Eye (tissue), 1 donor: ENCODE results near the gene PRX.
"Not testable (repeated sequence)": the region's sequence is repeated elsewhere in the genome, so short reads cannot be mapped to it uniquely, and the experiment has no call there.

ENCODE experiments used
- DNase-seq: peaks from one replicate; pipeline ENCODE4 v3.0.0-alpha.2; 2015

Gene PRX, protein sequence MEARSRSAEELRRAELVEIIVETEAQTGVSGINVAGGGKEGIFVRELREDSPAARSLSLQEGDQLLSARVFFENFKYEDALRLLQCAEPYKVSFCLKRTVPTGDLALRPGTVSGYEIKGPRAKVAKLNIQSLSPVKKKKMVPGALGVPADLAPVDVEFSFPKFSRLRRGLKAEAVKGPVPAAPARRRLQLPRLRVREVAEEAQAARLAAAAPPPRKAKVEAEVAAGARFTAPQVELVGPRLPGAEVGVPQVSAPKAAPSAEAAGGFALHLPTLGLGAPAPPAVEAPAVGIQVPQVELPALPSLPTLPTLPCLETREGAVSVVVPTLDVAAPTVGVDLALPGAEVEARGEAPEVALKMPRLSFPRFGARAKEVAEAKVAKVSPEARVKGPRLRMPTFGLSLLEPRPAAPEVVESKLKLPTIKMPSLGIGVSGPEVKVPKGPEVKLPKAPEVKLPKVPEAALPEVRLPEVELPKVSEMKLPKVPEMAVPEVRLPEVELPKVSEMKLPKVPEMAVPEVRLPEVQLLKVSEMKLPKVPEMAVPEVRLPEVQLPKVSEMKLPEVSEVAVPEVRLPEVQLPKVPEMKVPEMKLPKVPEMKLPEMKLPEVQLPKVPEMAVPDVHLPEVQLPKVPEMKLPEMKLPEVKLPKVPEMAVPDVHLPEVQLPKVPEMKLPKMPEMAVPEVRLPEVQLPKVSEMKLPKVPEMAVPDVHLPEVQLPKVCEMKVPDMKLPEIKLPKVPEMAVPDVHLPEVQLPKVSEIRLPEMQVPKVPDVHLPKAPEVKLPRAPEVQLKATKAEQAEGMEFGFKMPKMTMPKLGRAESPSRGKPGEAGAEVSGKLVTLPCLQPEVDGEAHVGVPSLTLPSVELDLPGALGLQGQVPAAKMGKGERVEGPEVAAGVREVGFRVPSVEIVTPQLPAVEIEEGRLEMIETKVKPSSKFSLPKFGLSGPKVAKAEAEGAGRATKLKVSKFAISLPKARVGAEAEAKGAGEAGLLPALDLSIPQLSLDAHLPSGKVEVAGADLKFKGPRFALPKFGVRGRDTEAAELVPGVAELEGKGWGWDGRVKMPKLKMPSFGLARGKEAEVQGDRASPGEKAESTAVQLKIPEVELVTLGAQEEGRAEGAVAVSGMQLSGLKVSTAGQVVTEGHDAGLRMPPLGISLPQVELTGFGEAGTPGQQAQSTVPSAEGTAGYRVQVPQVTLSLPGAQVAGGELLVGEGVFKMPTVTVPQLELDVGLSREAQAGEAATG (N-terminal part only)

DNA sequence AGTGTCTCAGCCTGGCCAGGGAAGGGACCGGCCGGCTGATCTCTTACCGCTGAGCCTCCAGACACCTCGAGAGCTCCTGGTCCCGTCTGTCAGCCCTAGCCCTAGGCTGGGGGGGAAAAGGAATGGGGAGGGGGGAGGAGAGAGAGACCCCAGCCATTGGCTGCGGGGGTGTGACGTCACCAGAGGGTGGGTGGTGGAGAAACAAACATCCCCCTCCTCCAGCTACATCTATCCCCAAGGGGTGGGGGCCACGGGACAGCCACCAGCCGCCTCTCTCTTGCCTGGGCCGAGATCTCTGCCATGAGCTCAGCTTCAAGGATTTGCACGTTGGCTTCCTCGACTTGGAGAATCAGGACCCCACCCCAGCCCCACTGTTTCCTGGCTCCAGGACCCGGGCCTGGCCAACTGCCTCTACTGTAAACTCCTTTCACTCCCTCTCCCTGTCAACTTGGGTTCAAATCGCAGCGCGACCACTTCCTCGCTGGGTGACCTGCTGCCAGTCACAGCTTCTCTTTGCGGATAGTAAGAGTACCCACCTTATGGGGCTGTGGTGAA lies at the start of gene PRX:
PRX (minus strand) TSS at position 88 of the 555 bp plus-strand sequence. CDS start 5,446 bp downstream, outside the sequence.
- peak; percentile 59 for DNase-seq

DNA sequence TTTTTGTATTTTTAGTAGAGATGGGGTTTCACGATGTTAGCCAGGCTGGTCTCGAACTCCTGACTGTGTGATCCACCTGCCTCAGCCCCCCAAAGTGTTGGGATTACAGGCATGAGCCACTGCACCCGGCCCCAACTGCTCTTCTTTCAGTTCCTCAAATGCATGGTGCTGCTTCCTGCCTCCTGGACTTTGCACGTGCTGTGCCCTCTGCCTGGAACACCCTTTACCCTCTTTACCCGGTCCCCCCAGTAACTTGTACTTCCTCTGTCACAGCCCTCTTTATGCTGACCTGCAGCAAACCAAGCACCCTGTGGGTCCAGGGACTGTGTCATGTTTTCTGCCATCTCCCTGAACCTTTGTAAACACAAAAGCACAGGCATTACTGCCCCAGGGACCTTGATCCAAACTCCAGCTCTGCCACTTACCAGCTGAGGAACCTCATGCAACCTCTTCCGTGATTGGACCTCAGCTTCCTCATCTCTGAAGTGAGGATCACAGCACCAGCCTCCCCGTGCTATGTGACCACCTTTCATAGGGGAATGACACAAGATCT lies 48.6 kb upstream of the PRX start:
- no peak for DNase-seq

DNA sequence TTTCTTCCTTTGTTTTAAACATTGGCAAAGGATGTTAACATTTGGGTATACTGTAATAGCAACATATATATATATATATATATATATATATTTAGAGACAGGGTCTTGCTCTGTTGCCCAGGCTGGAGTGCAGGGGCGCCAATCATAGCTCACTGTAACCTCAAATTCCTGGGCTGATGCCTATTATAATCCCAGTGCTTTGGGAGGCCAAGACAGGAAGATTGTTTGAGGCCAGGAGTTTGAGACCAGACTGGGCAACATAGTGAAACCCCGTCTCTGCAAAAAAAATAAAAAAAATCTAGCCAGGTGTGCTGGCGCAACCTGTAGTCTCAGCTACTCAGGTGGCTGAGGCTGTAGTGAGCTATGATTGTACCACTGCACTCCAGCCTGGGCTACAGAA lies 47.0 kb upstream of the PRX start:
- no peak for DNase-seq

DNA sequence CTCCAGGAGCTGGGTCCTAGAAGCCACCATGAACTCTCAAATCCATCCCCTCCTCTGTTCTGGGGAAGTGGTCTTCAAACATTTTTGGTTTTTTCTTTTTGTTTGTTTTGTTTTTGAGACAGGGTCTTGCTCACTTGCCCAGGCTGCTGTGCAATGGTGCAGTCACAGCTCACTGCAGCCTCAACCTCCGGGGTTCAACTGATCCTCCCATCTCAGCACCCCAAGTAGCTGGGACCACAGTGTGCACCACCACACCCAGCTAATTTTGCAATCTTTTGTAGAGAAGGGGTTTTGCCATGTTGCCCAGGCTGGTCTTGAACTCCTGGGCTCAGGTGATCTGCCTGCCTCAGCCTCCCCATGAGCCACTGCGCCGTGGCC lies 45.4 kb upstream of the PRX start:
- no peak for DNase-seq

DNA sequence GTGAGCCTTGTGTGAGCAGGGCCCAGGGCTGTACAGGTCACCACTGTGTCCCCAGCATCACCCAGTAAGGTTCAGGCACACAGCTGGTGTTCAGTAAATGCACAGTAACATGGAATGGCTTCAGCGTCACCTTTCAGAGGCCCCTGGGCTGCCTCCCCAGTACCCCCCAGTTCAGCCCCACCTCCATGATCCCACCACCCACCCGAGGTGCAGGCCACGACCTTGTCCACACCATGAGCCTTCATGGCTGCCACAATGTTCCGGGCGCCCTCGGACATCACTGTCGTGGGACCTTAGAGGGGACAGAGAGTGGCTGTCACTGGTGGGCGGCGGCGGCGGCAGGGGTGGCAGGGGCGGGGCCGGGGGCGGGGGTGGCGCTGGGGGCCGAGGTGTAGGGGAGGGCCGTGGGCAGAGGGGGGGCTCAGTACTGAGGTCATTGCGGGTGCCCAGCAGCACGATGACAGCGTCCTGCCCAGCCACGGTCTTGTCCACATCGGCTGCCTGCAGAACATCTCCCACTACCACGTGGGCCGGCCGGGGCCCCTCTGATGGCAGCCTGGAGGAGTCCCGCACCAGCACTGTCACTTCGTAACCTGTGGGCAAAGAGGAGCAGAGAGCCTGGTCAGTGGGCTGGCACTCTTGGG lies 44.9 kb upstream of the PRX start:
- no peak for DNase-seq

DNA sequence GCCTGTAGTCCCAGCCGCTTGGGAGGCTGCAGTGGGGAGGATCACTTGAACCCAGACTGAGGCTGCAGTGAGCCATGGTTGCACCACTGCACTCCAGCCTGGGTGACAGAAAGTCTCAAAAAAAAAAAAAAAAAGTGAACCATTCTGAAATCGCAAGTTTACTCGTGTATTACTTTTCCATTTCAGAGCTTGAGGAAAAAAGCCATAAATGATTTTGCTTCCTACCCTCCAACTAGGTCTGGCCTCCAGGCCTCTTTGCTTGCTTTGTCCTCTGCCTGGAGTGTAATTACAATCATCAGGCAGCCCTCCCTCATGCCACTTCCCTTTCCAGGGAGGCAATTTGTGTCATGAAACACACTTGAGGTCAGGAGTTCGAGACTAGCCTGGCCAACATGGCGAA lies 43.9 kb upstream of the PRX start:
- no peak for DNase-seq

DNA sequence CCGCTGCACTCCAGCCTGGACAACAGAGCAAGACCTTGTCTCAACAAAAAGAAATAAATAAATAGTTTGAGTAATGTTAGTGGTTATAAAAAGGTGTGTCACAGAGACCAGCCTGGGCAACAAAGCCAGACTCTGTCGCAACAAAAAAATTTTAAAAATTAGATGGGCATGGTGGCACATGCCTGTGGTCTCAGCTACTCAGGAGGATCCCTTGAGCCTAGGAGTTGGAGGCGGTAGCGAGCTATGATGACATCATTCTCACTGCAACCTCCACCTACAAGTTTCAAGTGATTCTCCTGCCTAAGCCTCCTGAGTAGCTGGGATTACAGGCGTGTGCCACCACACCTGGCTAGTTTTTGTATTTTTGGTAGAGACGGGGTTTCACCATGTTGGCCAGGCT lies 40.8 kb upstream of the PRX start:
- DNase-seq = not testable (repeated sequence)

DNA sequence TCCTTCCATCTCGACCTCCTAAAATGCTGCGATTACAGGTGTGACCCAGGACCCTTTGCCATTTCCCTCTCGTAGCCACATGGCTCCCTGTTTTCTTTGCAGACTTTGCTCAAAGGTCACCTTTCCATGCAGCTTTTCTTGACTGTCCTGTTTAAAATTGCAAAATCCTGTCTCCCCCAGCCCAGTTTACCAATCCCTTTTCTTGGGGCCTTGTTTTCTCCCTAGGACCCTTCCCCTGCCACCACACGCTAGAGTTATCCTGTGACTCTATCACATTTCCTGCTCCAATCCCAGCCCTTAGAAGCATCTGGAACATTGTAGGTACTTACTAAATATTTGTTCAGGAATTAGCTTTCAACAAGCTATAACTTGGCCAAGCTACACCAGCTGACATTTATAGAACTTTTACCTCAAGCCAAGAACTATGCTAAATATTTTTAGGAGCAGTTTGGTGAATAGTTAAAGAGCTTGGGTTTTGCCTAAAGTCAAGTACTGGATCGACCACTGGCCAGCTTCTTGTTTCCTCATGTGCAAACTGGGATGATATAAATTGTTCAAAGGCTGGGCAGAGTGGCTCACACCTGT lies 40.1 kb upstream of the PRX start:
- no peak for DNase-seq

DNA sequence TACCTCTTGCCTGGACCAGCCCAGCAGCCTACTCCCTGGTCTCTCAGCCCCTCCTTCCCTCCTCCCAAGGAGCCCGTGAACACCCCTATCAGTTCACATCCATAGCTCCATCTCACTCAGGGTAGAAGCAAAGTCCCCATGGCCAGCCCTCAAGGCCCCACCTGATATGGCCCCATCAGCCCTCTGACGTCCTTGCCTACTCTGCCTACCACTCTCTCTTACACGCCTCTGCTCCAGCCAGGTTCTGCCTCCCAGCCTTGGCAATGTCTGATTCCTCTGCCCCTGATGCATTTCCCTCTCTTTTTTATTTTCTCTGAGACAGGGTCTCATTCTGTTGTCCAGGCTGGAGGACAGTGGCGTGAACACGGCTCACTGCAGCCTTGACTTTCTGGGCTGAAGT lies 38.8 kb upstream of the PRX start:
- no peak for DNase-seq

DNA sequence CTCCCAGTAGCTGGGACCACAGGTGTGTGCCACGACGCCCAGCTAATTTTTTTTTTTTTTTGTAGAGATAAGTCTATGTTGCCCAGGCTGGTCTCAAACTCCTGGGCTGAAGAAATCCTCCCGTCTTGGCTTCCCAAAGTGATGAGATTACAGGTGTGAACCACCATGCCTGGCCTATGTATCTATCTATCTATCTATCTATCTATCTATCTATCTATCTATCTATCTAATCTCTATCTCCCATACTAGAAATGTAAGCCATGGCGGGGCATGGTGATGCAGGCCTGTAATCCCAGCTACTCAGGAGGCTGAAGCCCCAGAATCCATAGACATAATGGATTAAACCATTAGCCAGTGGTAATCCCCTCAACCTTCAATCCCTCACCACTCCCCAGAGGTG lies 37.5 kb upstream of the PRX start:
- no peak for DNase-seq

DNA sequence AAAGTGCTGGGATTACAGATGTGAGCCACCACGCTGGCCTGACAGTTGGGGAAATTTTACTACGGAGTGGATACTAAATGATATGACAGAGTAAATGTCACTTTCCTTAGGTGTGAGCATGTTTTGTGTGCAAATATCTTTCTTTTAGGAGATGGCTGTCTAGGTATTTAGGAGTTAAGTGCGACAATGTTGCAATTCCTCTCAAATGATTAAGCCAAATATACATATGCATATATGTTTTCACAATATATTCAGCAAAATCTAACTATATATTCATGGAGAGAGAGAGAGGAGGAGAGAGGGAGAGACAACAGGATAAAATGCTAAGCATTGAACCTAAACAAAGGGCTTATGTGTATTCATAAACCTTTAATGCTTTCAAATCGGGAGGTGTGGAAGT lies 36.3 kb upstream of the PRX start:
- DNase-seq = no peak

DNA sequence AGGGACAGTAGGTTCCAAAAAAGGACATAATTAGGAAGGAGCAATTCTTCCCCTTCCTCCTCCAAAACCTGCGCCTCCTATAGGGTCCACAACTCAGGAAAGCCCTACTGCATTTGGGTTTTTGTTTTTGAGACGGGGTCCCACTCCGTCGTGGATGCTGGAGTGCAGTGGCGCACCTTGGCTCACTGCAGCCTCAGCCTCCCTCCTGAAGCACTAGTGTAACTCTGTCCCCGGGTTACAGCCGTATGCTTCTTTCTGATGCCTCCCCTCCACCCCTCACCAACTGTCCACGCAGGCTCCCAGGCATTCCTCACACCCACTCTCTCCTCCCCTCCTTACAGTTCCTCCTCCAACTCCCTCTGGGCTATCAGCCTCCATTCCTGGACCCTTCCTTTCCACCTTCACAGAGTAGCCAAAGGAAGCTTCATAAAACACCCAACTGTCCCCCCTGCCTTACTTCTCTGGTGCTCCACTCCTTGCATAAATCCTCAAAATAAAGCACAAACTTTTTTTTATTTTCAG lies 33.1 kb upstream of the PRX start:
- DNase-seq = no peak

DNA sequence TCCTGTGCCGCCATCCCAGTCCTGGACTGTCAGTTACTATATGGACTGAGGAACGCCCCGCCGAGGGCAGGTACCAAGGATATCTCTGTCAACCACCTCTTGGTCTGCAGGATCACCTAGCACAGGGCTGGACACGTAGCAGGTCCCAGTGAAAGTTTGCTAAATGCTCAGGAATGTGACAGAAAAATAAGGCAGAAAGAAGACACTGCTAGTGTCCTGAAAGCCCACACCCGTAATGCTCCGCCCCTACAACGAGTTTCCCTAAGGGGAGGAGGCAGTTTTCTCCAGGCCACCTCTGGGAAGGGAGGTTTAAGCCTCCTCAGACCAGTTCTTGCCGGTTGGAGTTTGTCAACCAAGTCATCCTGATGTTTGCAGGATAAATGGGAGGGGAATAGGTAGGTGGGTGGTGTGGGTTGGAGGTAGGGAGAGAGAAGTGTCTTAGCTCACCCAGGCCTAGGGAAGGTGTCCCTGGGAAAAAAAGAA lies 32.6 kb upstream of the PRX start:
- no peak for DNase-seq

DNA sequence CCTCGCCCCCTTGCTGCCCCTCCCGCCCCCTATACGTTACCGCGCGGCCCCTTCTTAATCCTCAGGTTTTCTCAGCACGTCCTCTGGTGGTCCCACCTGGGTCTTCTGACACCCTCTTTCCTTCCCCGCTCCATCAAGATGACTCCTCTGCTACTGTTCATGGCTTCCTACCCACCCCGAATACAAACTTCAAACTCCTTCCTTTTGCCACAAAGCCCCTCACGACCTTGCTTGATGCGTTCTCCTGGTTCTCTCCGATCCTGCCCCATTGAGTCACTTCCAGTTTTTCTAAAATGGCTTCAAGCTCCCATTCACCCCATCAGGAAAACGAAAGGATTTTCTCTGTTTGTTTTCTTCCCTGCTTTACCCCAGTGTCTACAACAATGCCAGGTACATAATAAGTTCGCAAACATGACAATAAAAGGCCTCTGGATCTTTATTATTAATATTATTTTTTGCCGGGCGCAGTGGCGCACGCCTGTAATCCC lies 31.7 kb upstream of the PRX start:
- DNase-seq = no peak

DNA sequence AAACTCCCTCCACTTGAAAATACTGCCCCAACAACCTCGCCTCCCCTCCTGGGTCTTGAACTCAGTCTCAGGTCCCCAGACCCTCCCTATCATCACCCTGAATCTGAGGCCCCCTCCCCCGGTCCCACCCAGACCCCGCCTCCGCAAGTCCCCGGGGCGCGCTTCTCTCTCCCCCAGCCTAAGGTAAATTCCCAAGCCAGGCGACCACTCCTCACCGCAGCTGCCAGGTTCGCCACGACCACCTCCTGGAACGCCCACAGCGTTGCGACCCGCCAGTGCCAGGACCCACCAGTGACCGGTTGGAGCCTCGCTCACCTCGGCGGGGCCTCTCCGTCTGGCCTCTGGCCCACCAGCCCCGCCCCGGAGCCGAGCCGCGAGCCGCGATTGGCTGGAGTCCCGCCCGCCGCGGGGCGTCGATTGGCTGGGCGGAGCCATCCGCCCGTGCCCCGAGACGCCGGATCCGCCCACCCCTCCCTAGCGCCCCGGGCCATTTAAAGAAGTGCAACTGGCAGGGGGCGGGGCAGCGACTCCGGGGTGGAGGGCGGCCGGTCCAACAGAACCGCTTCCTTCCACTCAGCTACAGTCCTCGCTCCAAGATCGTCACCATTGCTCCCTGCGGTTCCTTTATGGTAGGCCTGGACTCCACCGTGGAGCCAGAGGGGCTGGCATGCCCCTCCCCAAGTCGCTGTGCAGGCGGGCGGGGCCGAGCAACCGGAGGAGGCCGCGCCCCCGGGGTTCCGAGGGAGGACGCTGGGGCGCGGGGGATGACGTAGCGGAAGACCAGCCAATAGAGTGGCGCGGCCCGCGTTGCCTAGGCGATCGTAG lies 31.0 kb upstream of the PRX start, which contains the start of gene SERTAD3:
SERTAD3 (minus strand) TSS at position 336 of the 825 bp plus-strand sequence. CDS start 2,255 bp downstream, outside the sequence.
- peak; percentile 99 for DNase-seq

DNA sequence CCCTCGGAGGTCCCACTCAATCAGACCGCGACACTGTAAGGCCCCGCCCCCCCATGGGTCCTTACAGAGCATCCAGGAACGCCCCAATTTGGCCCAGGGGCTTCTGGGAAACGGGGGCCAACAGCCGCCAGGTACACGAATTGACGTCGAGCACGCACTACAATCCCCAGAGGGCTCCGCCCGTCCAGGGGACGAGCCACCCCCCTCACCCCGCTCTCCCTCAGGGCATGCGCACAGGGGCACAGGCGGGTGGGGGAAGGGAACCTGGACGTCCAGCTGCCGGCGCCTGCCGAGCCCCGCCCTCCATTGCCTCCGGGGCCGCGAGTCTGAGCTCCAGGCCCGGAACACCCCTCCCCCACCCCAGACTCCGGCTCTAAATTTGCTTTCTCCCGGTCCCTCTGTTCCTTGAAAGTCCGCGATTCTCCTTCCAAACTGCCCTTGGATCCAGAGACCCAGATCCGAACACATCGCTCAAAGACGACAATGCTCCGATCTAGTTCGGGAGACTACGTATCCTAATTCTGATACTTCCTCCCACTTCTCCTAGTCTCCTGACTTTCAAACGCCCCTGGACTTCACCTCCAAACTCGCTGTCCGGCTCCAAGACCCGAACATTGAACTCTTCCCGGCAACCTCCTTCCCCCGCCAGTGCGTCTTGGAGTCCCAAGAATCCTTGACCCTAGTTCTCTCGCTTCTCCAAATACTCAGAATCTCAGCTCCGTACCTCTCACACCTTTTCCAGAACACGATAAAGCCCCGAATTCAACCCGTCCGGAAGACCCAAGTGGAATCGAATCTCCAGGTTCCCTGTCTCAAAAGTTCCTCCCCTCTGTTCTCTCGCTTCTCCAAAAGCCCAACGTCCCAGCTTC lies 30.2 kb upstream of the PRX start:
- peak; percentile 100 for DNase-seq

DNA sequence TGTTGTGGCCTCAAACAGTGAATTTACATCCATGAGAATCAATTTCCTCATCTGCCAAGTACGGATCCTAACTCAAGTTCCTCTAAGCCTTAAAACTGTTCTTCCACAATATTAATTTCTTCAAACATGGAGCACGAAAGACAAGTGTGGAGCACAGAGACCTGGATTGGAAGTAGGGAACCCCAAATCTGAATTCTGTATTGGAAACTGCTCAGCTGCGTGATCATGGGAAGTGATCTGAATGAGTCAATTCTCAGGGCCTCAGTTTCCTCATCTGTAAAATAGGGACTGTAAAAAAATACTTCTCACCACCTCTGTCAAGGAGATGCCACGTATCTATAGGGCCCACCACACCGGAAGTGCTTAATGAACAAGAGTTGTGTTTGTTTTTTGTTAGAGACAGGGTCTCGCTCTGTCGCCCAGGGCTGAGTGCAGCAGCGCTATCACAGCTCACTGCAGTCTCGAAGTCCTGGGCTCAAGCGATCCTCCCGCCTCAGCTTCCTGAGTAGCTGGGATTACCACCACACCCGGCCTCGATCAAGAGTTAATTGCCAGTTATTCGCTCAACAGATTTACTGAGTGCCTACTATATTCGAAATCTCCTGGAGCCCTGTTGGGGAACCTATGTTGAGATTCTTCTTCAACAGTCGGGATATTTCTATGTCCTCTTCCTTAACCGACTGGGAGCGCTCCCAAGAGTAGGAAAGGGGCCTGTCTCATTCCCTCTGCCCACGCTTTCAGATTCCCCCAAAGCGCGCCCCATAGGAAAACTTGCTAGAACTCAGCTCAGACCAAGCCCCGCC lies 29.4 kb upstream of the PRX start:
- DNase-seq = no peak

DNA sequence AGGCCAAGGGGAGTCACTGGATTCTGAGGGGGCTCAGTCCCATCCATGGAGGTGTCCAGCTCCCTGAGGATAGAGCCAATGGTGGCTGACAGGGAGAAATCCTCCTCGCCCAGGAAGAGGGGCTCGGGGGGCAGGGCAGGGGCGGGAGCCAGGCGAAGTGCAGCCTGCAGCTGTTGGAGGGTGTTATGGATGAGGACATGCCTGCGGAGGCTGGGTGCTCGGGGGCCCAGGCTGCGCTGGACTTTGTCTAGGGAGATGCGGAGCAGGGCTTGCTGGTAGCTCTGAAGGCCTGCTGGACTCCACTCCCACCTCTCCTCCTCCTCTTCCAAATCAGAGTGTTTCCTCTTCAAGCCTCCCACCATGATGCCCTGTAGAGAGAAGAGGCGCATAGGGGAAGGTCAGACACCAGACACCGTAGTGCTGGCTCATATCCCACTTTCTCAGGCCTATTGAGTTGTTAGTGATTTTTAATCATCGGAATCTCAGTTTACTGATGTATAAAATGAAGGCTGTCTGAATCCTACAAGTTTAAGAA lies 28.6 kb upstream of the PRX start:
- no peak for DNase-seq
